Heart left ventricle (tissue), 16 donors: ENCODE data around the gene SEPTIN14. TPM values are rescaled to one million over a fixed set of nuclear protein-coding genes. Genes with fewer than 3 reads are reported as not detected.

Source experiments
- ATAC-seq, 4 donors: fragments of 200-7000 bp; cut with Tn5 transposase; one replicate each; pipeline ENCODE4 v1.9.1; 2020 to 2022; ENCODE audit warnings: moderate library complexity in 4 of 4, mild to moderate bottlenecking in 3 of 4, moderate number of reproducible peaks in 1 of 4
- DNase-seq, 5 donors: peaks; one replicate each; pipeline ENCODE4 v3.0.0-alpha.2; 2020
- H3K27ac ChIP-seq, 12 donors: fragments of 200-600 bp; sonication (generic) in 4 of 12; one replicate each; pipeline versions ENCODE4 v1.5.0 to v1.8.0; 2016 to 2022; ENCODE audit warnings: mild to moderate bottlenecking in 2 of 12
- H3K27me3 ChIP-seq, 9 donors: fragments of 200-600 bp; sonication (generic) in 2 of 9; one replicate each; pipeline versions ENCODE4 v1.5.1 to v1.8.0; 2016 to 2022; ENCODE audit warnings: mild to moderate bottlenecking in 3 of 9
- H3K36me3 ChIP-seq, 9 donors: fragments of 200-600 bp; sonication (generic) in 2 of 9; one replicate each; pipeline versions ENCODE4 v1.5.0 to v1.8.0; 2018 to 2022; ENCODE audit warnings: mild to moderate bottlenecking in 2 of 9
- H3K4me1 ChIP-seq, 12 donors: fragments of 200-600 bp; sonication (generic) in 4 of 12; one replicate each; pipeline versions ENCODE4 v1.5.0 to v1.8.0; 2016 to 2022; ENCODE audit warnings: mild to moderate bottlenecking in 3 of 12
- H3K4me3 ChIP-seq, 12 donors: fragments of 200-600 bp; sonication (generic) in 4 of 12; one replicate each; pipeline versions ENCODE4 v1.5.0 to v1.8.0; 2017 to 2022; ENCODE audit warnings: mild to moderate bottlenecking in 9 of 12, moderate library complexity in 4 of 12
- H3K9me3 ChIP-seq, 12 donors: fragments of 200-600 bp; sonication (generic) in 4 of 12; one replicate each; pipeline versions ENCODE4 v1.5.0 to v1.8.0; 2016 to 2022; ENCODE audit warnings: mild to moderate bottlenecking in 1 of 12
- CTCF ChIP-seq, 12 donors: fragments of 200-600 bp; sonication (generic) in 4 of 12; IDR thresholded peaks; one replicate each; pipeline versions ENCODE4 v1.5.0 to v1.8.0; 2018 to 2022; ENCODE audit warnings: antibody characterized with exemption in 12 of 12, mild to moderate bottlenecking in 5 of 12
- POLR2A ChIP-seq, 2 donors: fragments of 450-650 bp; IDR thresholded peaks; one replicate each; pipeline ENCODE4 v1.6.1; 2017; ENCODE audit warnings: antibody characterized with exemption in 2 of 2, mild to moderate bottlenecking in 2 of 2, moderate library complexity in 2 of 2
- WGBS, 4 donors: extraction: QIAGEN DNeasy Blood & Tissue Kit in 2 of 4; methylation state at CpG; one replicate each; pipeline versions ENCODE4 v1.1.5 to v1.1.7; 2013 to 2018; 5-methylcytosine and 5-hydroxymethylcytosine counted together
- intact Hi-C, 10 donors: fragments of 100-400 bp; cut with DNase I; formaldehyde crosslinking; loops; one replicate each; pipeline versions ENCODE4 v1.11.1 to v1.14.2; 2022
- polyA plus RNA-seq, 2 donors: library from polyadenylated mRNA; stranded (reverse); fragments of 200-250 nt; gene quantifications; one replicate each; pipeline ENCODE4 v1.2.3, GENCODE V29; 2013
- total RNA-seq, 9 donors: library from RNA; depleted of rRNA in 2 of 9; stranded (reverse); fragments of >200 nt in 2 of 9; fragmentation: NEBNext Ultra II Directional in 3 of 9; extraction: Animal tissue kit (Norgen Biotek cat#: 25700) in 3 of 9; gene quantifications; one replicate each; pipeline versions ENCODE4 v1.1.0 to v1.2.4, GENCODE V29; 2016 to 2023
- donor health status: ischemic (EF 13 %, LVEDD 7.1; RV severe dilation, severe dysfunction).
- donor health status: healthy with polysubstance abuse.
- donor health status: DM: no; HTN: yes; CAD: no.
- donor health status: DM: no; HTN: no; CAD: no.
- donor health status: ischemic (EF 25% LVEDD 6.9; RV normal size, moderate dysfunction).
- donor health status: ischemic (EF 25% LVEDD 5.7; RV mildly dilated, moderate dysfunction).
- donor health status: healthy.
- donor health status: DM: yes; HTN: yes; CAD: no.
- donor health status: ischemic (EF 35%, LVEDD 5.7; RV mildly dilated, moderate dysfunction).
- donor health status: nonischemic (EF 11% LVEDD 7.7; RV severe dilation, severe dysfunction).
- donor health status: DM: yes; HTN: yes; CAD: no.
- donor health status: PGD.
- donor health status: ischemic (EF 29% LVEDD 5.4; RV normal size, mild dysfunction).
- donor health status: nonischemic (EF 23%, LVEDD 6.1; RV moderate dilation, normal function).

The SEPTIN14 gene
- total and polyA plus RNA-seq, 11 donors: not detected

GRCh38 chr7:55778631-55779030, 83.9 kb downstream of the SEPTIN14 start:
- no peaks in the 10 kb centered on the region for H3K9me3 ChIP-seq
- H3K4me1 ChIP-seq: no peaks in the 10 kb centered on the region
- no peak overlapping the region for H3K4me3 ChIP-seq
- no peak for ATAC-seq
- no peaks in the 10 kb centered on the region for H3K27me3 ChIP-seq
- intact Hi-C loops: no loop called here
- TF ChIP-seq CTCF (IDR thresholded peaks at IDR 0.05): no peak
- TF ChIP-seq POLR2A (IDR thresholded peaks at IDR 0.05): no peak
- no peak for DNase-seq
- H3K27ac ChIP-seq: no peak overlapping the region
- peaks cover 0 to 7% (median 0%) of the 10 kb centered on the region in 9 donors for H3K36me3 ChIP-seq
- WGBS, 4 donors: 26 to 45% (median 35%) methylated on average over 2 of the region's 2 CpGs

GRCh38 chr7:55776196-55776595, 86.4 kb downstream of the SEPTIN14 start:
- no peak overlapping the region for H3K27ac ChIP-seq
- no peak for DNase-seq
- ATAC-seq: no peak
- intact Hi-C loops: no loop called here
- H3K4me1 ChIP-seq: no peaks in the 10 kb centered on the region
- TF ChIP-seq POLR2A (IDR thresholded peaks at IDR 0.05) (no peak), CTCF (IDR thresholded peaks at IDR 0.05) (no peak)
- no peak overlapping the region for H3K4me3 ChIP-seq
- 88 to 94% (median 89%) methylated on average over 8 of the region's 8 CpGs for WGBS, 4 donors
- no peaks in the 10 kb centered on the region for H3K9me3 ChIP-seq
- H3K36me3 ChIP-seq: peaks cover 0 to 13% (median 0%) of the 10 kb centered on the region in 9 donors
- no peaks in the 10 kb centered on the region for H3K27me3 ChIP-seq

- DNase-seq: no peak
- H3K36me3 ChIP-seq: peaks cover 0 to 13% (median 0%) of the 10 kb centered on the region in 9 donors
- 40 to 53% (median 51%) methylated on average over 11 of the region's 11 CpGs for WGBS, 4 donors
- intact Hi-C loops: no loop called here
- H3K4me1 ChIP-seq: no peaks in the 10 kb centered on the region
- no peaks in the 10 kb centered on the region for H3K27me3 ChIP-seq
- no peak overlapping the region for H3K4me3 ChIP-seq
- TF ChIP-seq POLR2A (IDR thresholded peaks at IDR 0.05) (no peak), CTCF (IDR thresholded peaks at IDR 0.05) (no peak)
- ATAC-seq: no peak
- no peak overlapping the region for H3K27ac ChIP-seq
- no peaks in the 10 kb centered on the region for H3K9me3 ChIP-seq
These were observed 87.5 kb downstream of the SEPTIN14 start for GRCh38 chr7:55775051-55775420.

GRCh38 chr7:55774327-55775050, 88.1 kb downstream of the SEPTIN14 start:
- Histone ChIP-seq H3K4me1 (no peaks in the 10 kb centered on the region), H3K27me3 (no peaks in the 10 kb centered on the region), H3K36me3 (peaks cover 0 to 13% (median 0%) of the 10 kb centered on the region in 9 donors), H3K4me3 (no peak overlapping the region), H3K9me3 (no peaks in the 10 kb centered on the region), H3K27ac (no peak overlapping the region)
- intact Hi-C loops: no loop called here
- 52 to 74% (median 61%) methylated on average over 10 to 14 of the region's 14 CpGs for WGBS, 4 donors
- TF ChIP-seq CTCF (IDR thresholded peaks at IDR 0.05) (no peak), POLR2A (IDR thresholded peaks at IDR 0.05) (no peak)
- no peak for DNase-seq
- ATAC-seq: no peak
